HUES64 (cell line): ENCODE data around the gene MICAL2.

Source experiments
- H3K27ac ChIP-seq: 2 replicates; pipeline ENCODE4 v1.7.0; 2013; ENCODE audit warnings: low read depth, low read length, inconsistent platforms
- H3K27me3 ChIP-seq: 2 replicates; pipeline ENCODE4 v1.6.1; 2013; ENCODE audit warnings: mild to moderate bottlenecking, low read length; ENCODE audit not compliant: insufficient read depth
- H3K36me3 ChIP-seq: 2 replicates; pipeline ENCODE4 v1.6.1; 2013; ENCODE audit warnings: mild to moderate bottlenecking, low read length; ENCODE audit not compliant: insufficient read depth
- H3K4me1 ChIP-seq: 2 replicates; pipeline ENCODE4 v1.6.1; 2013; ENCODE audit warnings: mild to moderate bottlenecking, low read length, moderate library complexity; ENCODE audit not compliant: insufficient read depth
- H3K4me3 ChIP-seq: 2 replicates; pipeline ENCODE4 v1.5.1; 2013; ENCODE audit warnings: mild to moderate bottlenecking, low read length, moderate library complexity
- H3K9ac ChIP-seq: 2 replicates; pipeline ENCODE4 v1.6.1; 2013; ENCODE audit warnings: mild to moderate bottlenecking, low read depth, low read length
- H3K9me3 ChIP-seq: 2 replicates; pipeline ENCODE4 v1.6.1; 2013; ENCODE audit warnings: low read depth, low read length; ENCODE audit not compliant: insufficient read depth
- WGBS: fragments of 150-250, 120-280 bp; methylation state at CpG from one replicate; pipeline ENCODE4 v1.1.7; 2013; ENCODE audit warnings: missing lambda C conversion rate; 5-methylcytosine and 5-hydroxymethylcytosine counted together

The MICAL2 gene

GRCh38 chr11:12122083-12122482 lies 11.7 kb downstream of the MICAL2 start:
- no peak overlapping the region for H3K4me3 ChIP-seq
- 77% methylated on average over 6 of the region's 6 CpGs for WGBS
- H3K27me3 ChIP-seq: no peaks in the 10 kb centered on the region
- no peaks in the 10 kb centered on the region for H3K9me3 ChIP-seq
- no peaks in the 10 kb centered on the region for H3K36me3 ChIP-seq
- H3K9ac ChIP-seq: no peak overlapping the region
- no peak overlapping the region for H3K27ac ChIP-seq
- H3K4me1 ChIP-seq: no peaks in the 10 kb centered on the region

- Histone ChIP-seq H3K4me1 (no peaks in the 10 kb centered on the region), H3K4me3 (no peak overlapping the region), H3K27ac (no peak overlapping the region), H3K9me3 (no peaks in the 10 kb centered on the region), H3K9ac (no peak overlapping the region), H3K27me3 (no peaks in the 10 kb centered on the region), H3K36me3 (no peaks in the 10 kb centered on the region)
- 82% methylated on average over 4 of the region's 4 CpGs for WGBS
These were observed 12.9 kb downstream of the MICAL2 start for GRCh38 chr11:12123273-12123672.

- H3K36me3 ChIP-seq: no peaks in the 10 kb centered on the region
- no peak overlapping the region for H3K27ac ChIP-seq
- no peaks in the 10 kb centered on the region for H3K9me3 ChIP-seq
- no peaks in the 10 kb centered on the region for H3K27me3 ChIP-seq
- no peaks in the 10 kb centered on the region for H3K4me1 ChIP-seq
- WGBS: 93% methylated on average over 3 of the region's 3 CpGs
- no peak overlapping the region for H3K4me3 ChIP-seq
- H3K9ac ChIP-seq: no peak overlapping the region
These were observed 13.4 kb downstream of the MICAL2 start for GRCh38 chr11:12123799-12124198.

- H3K36me3 ChIP-seq: no peaks in the 10 kb centered on the region
- H3K4me1 ChIP-seq: no peaks in the 10 kb centered on the region
- H3K4me3 ChIP-seq: no peak overlapping the region
- WGBS: 93% methylated on average over 9 of the region's 9 CpGs
- no peaks in the 10 kb centered on the region for H3K27me3 ChIP-seq
- H3K27ac ChIP-seq: no peak overlapping the region
- H3K9me3 ChIP-seq: no peaks in the 10 kb centered on the region
- H3K9ac ChIP-seq: no peak overlapping the region
These were observed 13.9 kb downstream of the MICAL2 start for GRCh38 chr11:12124306-12124705.

GRCh38 chr11:12125609-12126149 lies 15.3 kb downstream of the MICAL2 start:
- 89% methylated on average over 3 of the region's 4 CpGs for WGBS
- Histone ChIP-seq H3K36me3 (no peaks in the 10 kb centered on the region), H3K9me3 (no peaks in the 10 kb centered on the region), H3K27ac (no peak overlapping the region), H3K4me3 (no peak overlapping the region), H3K4me1 (no peaks in the 10 kb centered on the region), H3K27me3 (no peaks in the 10 kb centered on the region), H3K9ac (no peak overlapping the region)

- no peaks in the 10 kb centered on the region for H3K36me3 ChIP-seq
- H3K27ac ChIP-seq: no peak overlapping the region
- H3K27me3 ChIP-seq: no peaks in the 10 kb centered on the region
- 67% methylated on average over 4 of the region's 4 CpGs for WGBS
- H3K4me1 ChIP-seq: no peaks in the 10 kb centered on the region
- no peak overlapping the region for H3K9ac ChIP-seq
- H3K9me3 ChIP-seq: no peaks in the 10 kb centered on the region
- no peak overlapping the region for H3K4me3 ChIP-seq
These were observed 16.1 kb downstream of the MICAL2 start for GRCh38 chr11:12126344-12127019.

GRCh38 chr11:12127206-12127898 lies 17.0 kb downstream of the MICAL2 start:
- no peak overlapping the region for H3K4me3 ChIP-seq
- H3K27me3 ChIP-seq: no peaks in the 10 kb centered on the region
- no peak overlapping the region for H3K9ac ChIP-seq
- 79% methylated on average over 4 of the region's 4 CpGs for WGBS
- H3K4me1 ChIP-seq: no peaks in the 10 kb centered on the region
- no peak overlapping the region for H3K27ac ChIP-seq
- no peaks in the 10 kb centered on the region for H3K36me3 ChIP-seq
- no peaks in the 10 kb centered on the region for H3K9me3 ChIP-seq

- Histone ChIP-seq H3K9me3 (no peaks in the 10 kb centered on the region), H3K27ac (no peak overlapping the region), H3K36me3 (no peaks in the 10 kb centered on the region), H3K27me3 (no peaks in the 10 kb centered on the region), H3K4me3 (no peak overlapping the region), H3K4me1 (no peaks in the 10 kb centered on the region), H3K9ac (no peak overlapping the region)
- WGBS: 83% methylated on average over 1 of the region's 1 CpG
These were observed 17.9 kb downstream of the MICAL2 start for GRCh38 chr11:12128301-12128751.

- no peak overlapping the region for H3K27ac ChIP-seq
- 87% methylated on average over 4 of the region's 4 CpGs for WGBS
- H3K4me1 ChIP-seq: no peaks in the 10 kb centered on the region
These were observed 18.8 kb downstream of the MICAL2 start for GRCh38 chr11:12129227-12129626.

GRCh38 chr11:12130180-12130980 lies 20.0 kb downstream of the MICAL2 start:
- Histone ChIP-seq H3K36me3 (no peaks in the 10 kb centered on the region), H3K4me3 (no peak overlapping the region), H3K27me3 (no peaks in the 10 kb centered on the region), H3K9ac (no peak overlapping the region), H3K4me1 (no peaks in the 10 kb centered on the region), H3K9me3 (no peaks in the 10 kb centered on the region), H3K27ac (no peak overlapping the region)
- 90% methylated on average over 3 of the region's 3 CpGs for WGBS

More at GRCh38 chr11:12129227-12129626, 18.8 kb downstream of the MICAL2 start:
- H3K9ac ChIP-seq: no peak overlapping the region
- H3K36me3 ChIP-seq: no peaks in the 10 kb centered on the region
- no peaks in the 10 kb centered on the region for H3K9me3 ChIP-seq
- no peaks in the 10 kb centered on the region for H3K27me3 ChIP-seq
- no peak overlapping the region for H3K4me3 ChIP-seq
